Panc1 (cell line): ENCODE measurements around the gene TMEM238L.

Experiments
- POLR2AphosphoS5 ChIP-seq: IDR thresholded peaks from 2 replicates; pipeline ENCODE4 v1.6.1; 2012; ENCODE audit warnings: mild to moderate bottlenecking, low read depth, low read length, moderate library complexity
- SIN3A ChIP-seq: IDR thresholded peaks from 2 replicates; pipeline ENCODE4 v1.6.1; 2012; ENCODE audit warnings: low read depth, mild to moderate bottlenecking, low read length, moderate library complexity, borderline replicate concordance; ENCODE audit not compliant: insufficient read depth
- TCF7L2 ChIP-seq: IDR thresholded peaks from 2 replicates; pipeline ENCODE4 v1.6.1; 2011; ENCODE audit warnings: mild to moderate bottlenecking, low read depth, low read length, inconsistent platforms
- TF ChIP-seq, protein P1 (sequence below), 2 experiments: IDR thresholded peaks; 2 replicates each; pipeline ENCODE4 v1.6.1; 2011 to 2012; ENCODE audit warnings: low read depth in 2 of 2, control low read depth in 1 of 2, low read length in 1 of 2, mild to moderate bottlenecking in 1 of 2, moderate library complexity in 1 of 2; ENCODE audit not compliant: insufficient read depth in 1 of 2
- TF ChIP-seq, protein P2 (sequence below): fragments of 450-650 bp; IDR thresholded peaks from 2 replicates; pipeline ENCODE4 v1.5.1; 2017; ENCODE audit warnings: mild to moderate bottlenecking

DNA sequence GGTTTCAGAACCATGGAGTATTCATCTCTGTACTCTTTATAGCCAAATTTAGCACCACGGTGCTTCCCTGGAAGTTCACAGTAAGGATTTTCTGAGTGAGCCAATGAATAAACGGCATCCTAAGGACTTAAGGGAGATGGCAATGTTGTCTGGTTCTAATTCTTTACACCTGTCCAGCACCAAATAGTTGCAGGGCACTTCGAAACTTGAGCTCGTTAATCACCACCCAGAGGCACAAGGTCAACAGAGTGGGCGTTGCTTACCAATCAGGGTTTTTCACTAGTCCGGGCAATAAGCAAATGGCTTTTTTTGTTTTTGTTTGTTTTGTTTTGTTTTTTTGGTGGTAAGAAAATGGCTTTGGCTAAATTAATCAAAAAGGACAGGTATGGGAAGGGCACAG, 45.8 kb downstream of the TMEM238L start:
- TF ChIP-seq, protein P1, sequence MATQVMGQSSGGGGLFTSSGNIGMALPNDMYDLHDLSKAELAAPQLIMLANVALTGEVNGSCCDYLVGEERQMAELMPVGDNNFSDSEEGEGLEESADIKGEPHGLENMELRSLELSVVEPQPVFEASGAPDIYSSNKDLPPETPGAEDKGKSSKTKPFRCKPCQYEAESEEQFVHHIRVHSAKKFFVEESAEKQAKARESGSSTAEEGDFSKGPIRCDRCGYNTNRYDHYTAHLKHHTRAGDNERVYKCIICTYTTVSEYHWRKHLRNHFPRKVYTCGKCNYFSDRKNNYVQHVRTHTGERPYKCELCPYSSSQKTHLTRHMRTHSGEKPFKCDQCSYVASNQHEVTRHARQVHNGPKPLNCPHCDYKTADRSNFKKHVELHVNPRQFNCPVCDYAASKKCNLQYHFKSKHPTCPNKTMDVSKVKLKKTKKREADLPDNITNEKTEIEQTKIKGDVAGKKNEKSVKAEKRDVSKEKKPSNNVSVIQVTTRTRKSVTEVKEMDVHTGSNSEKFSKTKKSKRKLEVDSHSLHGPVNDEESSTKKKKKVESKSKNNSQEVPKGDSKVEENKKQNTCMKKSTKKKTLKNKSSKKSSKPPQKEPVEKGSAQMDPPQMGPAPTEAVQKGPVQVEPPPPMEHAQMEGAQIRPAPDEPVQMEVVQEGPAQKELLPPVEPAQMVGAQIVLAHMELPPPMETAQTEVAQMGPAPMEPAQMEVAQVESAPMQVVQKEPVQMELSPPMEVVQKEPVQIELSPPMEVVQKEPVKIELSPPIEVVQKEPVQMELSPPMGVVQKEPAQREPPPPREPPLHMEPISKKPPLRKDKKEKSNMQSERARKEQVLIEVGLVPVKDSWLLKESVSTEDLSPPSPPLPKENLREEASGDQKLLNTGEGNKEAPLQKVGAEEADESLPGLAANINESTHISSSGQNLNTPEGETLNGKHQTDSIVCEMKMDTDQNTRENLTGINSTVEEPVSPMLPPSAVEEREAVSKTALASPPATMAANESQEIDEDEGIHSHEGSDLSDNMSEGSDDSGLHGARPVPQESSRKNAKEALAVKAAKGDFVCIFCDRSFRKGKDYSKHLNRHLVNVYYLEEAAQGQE (IDR thresholded peaks at IDR 0.05; ENCODE audit: insufficient read depth in 1 of 2, low read depth in 2 of 2, low read length in 1 of 2), result no peak
- TF ChIP-seq, protein P2, sequence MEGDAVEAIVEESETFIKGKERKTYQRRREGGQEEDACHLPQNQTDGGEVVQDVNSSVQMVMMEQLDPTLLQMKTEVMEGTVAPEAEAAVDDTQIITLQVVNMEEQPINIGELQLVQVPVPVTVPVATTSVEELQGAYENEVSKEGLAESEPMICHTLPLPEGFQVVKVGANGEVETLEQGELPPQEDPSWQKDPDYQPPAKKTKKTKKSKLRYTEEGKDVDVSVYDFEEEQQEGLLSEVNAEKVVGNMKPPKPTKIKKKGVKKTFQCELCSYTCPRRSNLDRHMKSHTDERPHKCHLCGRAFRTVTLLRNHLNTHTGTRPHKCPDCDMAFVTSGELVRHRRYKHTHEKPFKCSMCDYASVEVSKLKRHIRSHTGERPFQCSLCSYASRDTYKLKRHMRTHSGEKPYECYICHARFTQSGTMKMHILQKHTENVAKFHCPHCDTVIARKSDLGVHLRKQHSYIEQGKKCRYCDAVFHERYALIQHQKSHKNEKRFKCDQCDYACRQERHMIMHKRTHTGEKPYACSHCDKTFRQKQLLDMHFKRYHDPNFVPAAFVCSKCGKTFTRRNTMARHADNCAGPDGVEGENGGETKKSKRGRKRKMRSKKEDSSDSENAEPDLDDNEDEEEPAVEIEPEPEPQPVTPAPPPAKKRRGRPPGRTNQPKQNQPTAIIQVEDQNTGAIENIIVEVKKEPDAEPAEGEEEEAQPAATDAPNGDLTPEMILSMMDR, result no peak
- TF ChIP-seq SIN3A, result no peak
- TF ChIP-seq POLR2AphosphoS5, result no peak
- TF ChIP-seq TCF7L2, result no peak
